NCI-H82 treated with DMSO at 0.1 percent for 48 hours (cell line): ENCODE data around the gene LSG1.

Experiments used
- DNase-seq: peaks from one replicate; lab custom pipeline; 2025; ENCODE audit not compliant: unreplicated experiment; lab: John Stamatoyannopoulos, UW

LSG1 gene

GRCh38 chr3:194671900-194672808 lies at the start of gene LSG1:
LSG1 (minus strand) TSS chr3:194672191; CDS start chr3:194672162, 29 bp downstream.
- DNase-seq = peak; percentile 98

GRCh38 chr3:194720048-194720447 lies 48.1 kb upstream of the LSG1 start:
- DNase-seq = no peak

GRCh38 chr3:194718079-194718478 lies 46.1 kb upstream of the LSG1 start:
- no peak for DNase-seq

- DNase-seq = no peak
Observed at GRCh38 chr3:194715022-194715800, 43.2 kb upstream of the LSG1 start.

- DNase-seq = no peak
Observed at GRCh38 chr3:194714564-194714963, 42.6 kb upstream of the LSG1 start.

- DNase-seq = no peak
Observed at GRCh38 chr3:194714137-194714455, 42.1 kb upstream of the LSG1 start.

- DNase-seq = no peak
Observed at GRCh38 chr3:194713299-194714136, 41.5 kb upstream of the LSG1 start.

- no peak for DNase-seq
Observed at GRCh38 chr3:194711913-194712312, 39.9 kb upstream of the LSG1 start.

GRCh38 chr3:194711286-194711685 lies 39.3 kb upstream of the LSG1 start:
- no peak for DNase-seq

- no peak for DNase-seq
Observed at GRCh38 chr3:194707147-194707540, 35.2 kb upstream of the LSG1 start.

- DNase-seq = no peak
Observed at GRCh38 chr3:194705761-194706160, 33.8 kb upstream of the LSG1 start.

GRCh38 chr3:194705227-194705626 lies 33.2 kb upstream of the LSG1 start:
- no peak for DNase-seq

- peak; percentile 56 for DNase-seq
Observed at GRCh38 chr3:194702545-194702944, 30.6 kb upstream of the LSG1 start.

- DNase-seq = no peak
Observed at GRCh38 chr3:194696702-194697101, 24.7 kb upstream of the LSG1 start.

GRCh38 chr3:194691481-194692283 lies 19.7 kb upstream of the LSG1 start:
- DNase-seq = peak; percentile 46

GRCh38 chr3:194690501-194691372 lies 18.7 kb upstream of the LSG1 start:
- no peak for DNase-seq

- DNase-seq = no peak
Observed at GRCh38 chr3:194689493-194689944, 17.5 kb upstream of the LSG1 start.

- no peak for DNase-seq
Observed at GRCh38 chr3:194688946-194689345, 17.0 kb upstream of the LSG1 start.

GRCh38 chr3:194688200-194688740 lies 16.3 kb upstream of the LSG1 start:
- DNase-seq = no peak
